Measurements from ENCODE around the gene DAGLA. TPM values are rescaled to one million over a fixed set of nuclear protein-coding genes. Genes with fewer than 3 reads are reported as not detected.

The DAGLA gene
- total RNA-seq, 1 experiment from 2014 or later: 4.5 TPM

DNA sequence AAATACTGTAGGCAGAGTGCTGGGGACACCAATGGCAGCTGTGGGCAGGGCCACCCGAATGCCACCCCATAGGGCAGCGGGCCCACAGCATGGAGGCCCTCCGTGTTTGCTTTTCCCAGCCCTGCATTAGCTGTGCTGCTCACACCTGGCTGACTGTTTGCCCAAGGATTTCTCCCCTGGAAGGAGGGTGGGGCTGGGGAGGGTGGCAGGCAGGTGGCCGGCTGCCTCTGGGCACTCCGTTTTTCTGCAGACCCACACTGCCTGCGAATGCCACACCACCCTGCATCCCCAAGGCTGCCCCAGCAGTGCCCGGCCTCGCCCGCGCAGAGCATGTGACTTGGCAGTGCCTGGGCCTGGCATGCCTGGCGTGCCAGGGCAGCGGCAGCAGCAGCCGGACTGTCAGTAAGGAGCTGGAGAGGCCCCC, 19.6 kb downstream of the DAGLA start:
- peaks cover 36 to 57% of the 10 kb centered on the region in 2 experiments for H3K4me1 Mint-ChIP-seq
- TF ChIP-seq, protein P1, sequence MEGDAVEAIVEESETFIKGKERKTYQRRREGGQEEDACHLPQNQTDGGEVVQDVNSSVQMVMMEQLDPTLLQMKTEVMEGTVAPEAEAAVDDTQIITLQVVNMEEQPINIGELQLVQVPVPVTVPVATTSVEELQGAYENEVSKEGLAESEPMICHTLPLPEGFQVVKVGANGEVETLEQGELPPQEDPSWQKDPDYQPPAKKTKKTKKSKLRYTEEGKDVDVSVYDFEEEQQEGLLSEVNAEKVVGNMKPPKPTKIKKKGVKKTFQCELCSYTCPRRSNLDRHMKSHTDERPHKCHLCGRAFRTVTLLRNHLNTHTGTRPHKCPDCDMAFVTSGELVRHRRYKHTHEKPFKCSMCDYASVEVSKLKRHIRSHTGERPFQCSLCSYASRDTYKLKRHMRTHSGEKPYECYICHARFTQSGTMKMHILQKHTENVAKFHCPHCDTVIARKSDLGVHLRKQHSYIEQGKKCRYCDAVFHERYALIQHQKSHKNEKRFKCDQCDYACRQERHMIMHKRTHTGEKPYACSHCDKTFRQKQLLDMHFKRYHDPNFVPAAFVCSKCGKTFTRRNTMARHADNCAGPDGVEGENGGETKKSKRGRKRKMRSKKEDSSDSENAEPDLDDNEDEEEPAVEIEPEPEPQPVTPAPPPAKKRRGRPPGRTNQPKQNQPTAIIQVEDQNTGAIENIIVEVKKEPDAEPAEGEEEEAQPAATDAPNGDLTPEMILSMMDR (conservative IDR thresholded peaks at IDR 0.05): no peak
- Histone ChIP-seq H3K9me3 (ENCODE audit: control insufficient read depth, low read depth, low read length) (no peaks in the 10 kb centered on the region), H4K8ac (replicated peaks; ENCODE audit: insufficient read length, low read depth, low read length) (no peak overlapping the region), H3K4ac (ENCODE audit: low read depth, low read length) (no peak overlapping the region), H3K79me2 (ENCODE audit: insufficient read depth, low read length) (no peaks in the 10 kb centered on the region), H3K18ac (ENCODE audit: insufficient read length, low read depth, low read length) (no peak overlapping the region), H3T11ph (ENCODE audit: low read length) (no peak overlapping the region), H3K56ac (ENCODE audit: insufficient read length, low read depth, low read length) (no peak overlapping the region), H3K23me2 (ENCODE audit: insufficient read length, low read depth, low read length, poor library complexity, severe bottlenecking) (no peaks in the 10 kb centered on the region), H2BK5ac (ENCODE audit: insufficient read length, low read length) (no peak overlapping the region), H2BK20ac (ENCODE audit: low read depth, low read length, poor library complexity, severe bottlenecking) (no peak overlapping the region), H3K79me1 (ENCODE audit: insufficient read depth, low read depth, low read length, poor library complexity, severe bottlenecking) (no peaks in the 10 kb centered on the region), H3K9ac (ENCODE audit: extremely low read depth, insufficient read length, low read length) (no peak overlapping the region), H3K14ac (ENCODE audit: insufficient read depth, low read length) (no peak overlapping the region), H3K23ac (ENCODE audit: insufficient read length, low read depth, low read length) (no peak overlapping the region), H2BK12ac (ENCODE audit: insufficient read length, low read depth, low read length) (no peak overlapping the region), H4K91ac (ENCODE audit: insufficient read length, low read depth, low read length) (no peak overlapping the region), H3K27me3 (ENCODE audit: insufficient read depth, low read length) (no peaks in the 10 kb centered on the region), H3K4me1 (ENCODE audit: insufficient read depth, low read length) (peaks cover 5% of the 10 kb centered on the region; the same call in 1 of the 2 replicates), H2BK15ac (ENCODE audit: low read depth, low read length) (no peak overlapping the region), H2BK120ac (ENCODE audit: low read depth, low read length, poor library complexity, severe bottlenecking) (no peak overlapping the region), H2AFZ (ENCODE audit: low read length) (no peak overlapping the region), H4K20me1 (ENCODE audit: control insufficient read depth, insufficient read depth, insufficient read length) (no peaks in the 10 kb centered on the region), H3K27ac (ENCODE audit: insufficient read length, low read depth, low read length) (no peak overlapping the region), H4K5ac (ENCODE audit: insufficient read length, low read depth, low read length) (no peak overlapping the region), H2AK5ac (ENCODE audit: insufficient read length, low read length) (no peak overlapping the region), H3K4me2 (ENCODE audit: insufficient read depth, insufficient read length, low read length) (no peak overlapping the region)
- no peaks in the 10 kb centered on the region for H3K36me3 Mint-ChIP-seq (ENCODE audit: insufficient read depth in 1 of 3, low read depth in 3 of 3)
- no peak for DNase-seq
- no peak overlapping the region for H3K27ac Mint-ChIP-seq
- peaks cover 4% of the 10 kb centered on the region for H3K27me3 Mint-ChIP-seq (ENCODE audit: low read depth)
- no peak overlapping the region for H3K4me3 Mint-ChIP-seq
- no peaks in the 10 kb centered on the region; a peak in 1 of 5 replicates for H3K9me3 Mint-ChIP-seq
- WGBS (ENCODE audit: extremely low coverage, insufficient read length, low lambda C conversion rate): no CpG with 5 or more reads among the region's 13 CpGs

Data from H9 (cell line).